Measurements from ENCODE around the gene CLEC5A. TPM values are rescaled to one million over a fixed set of nuclear protein-coding genes. Genes with fewer than 3 reads are reported as not detected.

Gene CLEC5A
- total and polyA plus RNA-seq, 9 of the 15 experiments (the other 6 are each of a cell fraction or from before 2014, with no cell fraction given) = not detected

DNA sequence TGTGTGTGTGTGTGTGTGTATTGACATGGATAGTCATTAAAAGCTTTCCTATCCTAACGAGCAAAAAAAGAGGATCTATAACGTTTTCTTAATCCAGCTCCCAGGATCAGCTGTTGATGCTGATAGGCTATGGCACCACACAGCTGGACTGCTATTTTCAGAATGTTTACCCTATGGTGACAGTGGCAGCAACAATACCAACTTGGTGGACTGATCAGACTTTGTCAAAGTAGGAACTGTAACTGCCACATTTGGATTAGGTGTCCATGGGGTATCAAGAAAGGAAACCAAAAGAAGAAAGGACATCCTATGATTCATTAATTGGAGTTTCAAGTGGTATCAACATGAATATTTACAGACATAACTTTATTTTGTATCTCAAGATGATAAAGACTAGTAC, 2.7 kb upstream of the CLEC5A start:
- no peak overlapping the region for H3K4me3 ChIP-seq
- BruUV-seq (replicated peaks) = no TSS peak
- in situ Hi-C loops (cut with MboI) = no loop called here
- no peak for TF ChIP-seq POLR2A (conservative IDR thresholded peaks at IDR 0.05)
- TF ChIP-seq MCM3 (IDR thresholded peaks at IDR 0.05) = no peak
- no peak for TF ChIP-seq NFYB (IDR thresholded peaks at IDR 0.05; ENCODE audit: extremely low read depth, insufficient read length)
- TF ChIP-seq RFX7 (CRISPR knock-in tag; IDR thresholded peaks at IDR 0.05) = no peak
- TF ChIP-seq SRSF1 (IDR thresholded peaks at IDR 0.05; ENCODE audit: low read depth, low read length) = no peak
- no peak for TF ChIP-seq TBP (optimal IDR thresholded peaks at IDR 0.05; ENCODE audit: low read depth, low read length)
- TF ChIP-seq, protein P1, sequence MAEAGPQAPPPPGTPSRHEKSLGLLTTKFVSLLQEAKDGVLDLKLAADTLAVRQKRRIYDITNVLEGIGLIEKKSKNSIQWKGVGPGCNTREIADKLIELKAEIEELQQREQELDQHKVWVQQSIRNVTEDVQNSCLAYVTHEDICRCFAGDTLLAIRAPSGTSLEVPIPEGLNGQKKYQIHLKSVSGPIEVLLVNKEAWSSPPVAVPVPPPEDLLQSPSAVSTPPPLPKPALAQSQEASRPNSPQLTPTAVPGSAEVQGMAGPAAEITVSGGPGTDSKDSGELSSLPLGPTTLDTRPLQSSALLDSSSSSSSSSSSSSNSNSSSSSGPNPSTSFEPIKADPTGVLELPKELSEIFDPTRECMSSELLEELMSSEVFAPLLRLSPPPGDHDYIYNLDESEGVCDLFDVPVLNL (CRISPR knock-in tag; IDR thresholded peaks at IDR 0.05; ENCODE audit: low read depth) = no peak
- TF ChIP-seq, protein P2, sequence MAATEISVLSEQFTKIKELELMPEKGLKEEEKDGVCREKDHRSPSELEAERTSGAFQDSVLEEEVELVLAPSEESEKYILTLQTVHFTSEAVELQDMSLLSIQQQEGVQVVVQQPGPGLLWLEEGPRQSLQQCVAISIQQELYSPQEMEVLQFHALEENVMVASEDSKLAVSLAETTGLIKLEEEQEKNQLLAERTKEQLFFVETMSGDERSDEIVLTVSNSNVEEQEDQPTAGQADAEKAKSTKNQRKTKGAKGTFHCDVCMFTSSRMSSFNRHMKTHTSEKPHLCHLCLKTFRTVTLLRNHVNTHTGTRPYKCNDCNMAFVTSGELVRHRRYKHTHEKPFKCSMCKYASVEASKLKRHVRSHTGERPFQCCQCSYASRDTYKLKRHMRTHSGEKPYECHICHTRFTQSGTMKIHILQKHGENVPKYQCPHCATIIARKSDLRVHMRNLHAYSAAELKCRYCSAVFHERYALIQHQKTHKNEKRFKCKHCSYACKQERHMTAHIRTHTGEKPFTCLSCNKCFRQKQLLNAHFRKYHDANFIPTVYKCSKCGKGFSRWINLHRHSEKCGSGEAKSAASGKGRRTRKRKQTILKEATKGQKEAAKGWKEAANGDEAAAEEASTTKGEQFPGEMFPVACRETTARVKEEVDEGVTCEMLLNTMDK (IDR thresholded peaks at IDR 0.05; ENCODE audit: borderline replicate concordance, insufficient read depth, low read depth, low read length, poor library complexity, severe bottlenecking) = no peak
- no peak for TF ChIP-seq PRMT5 (CRISPR knock-in tag; IDR thresholded peaks at IDR 0.05)
- TF ChIP-seq FOXA1 (IDR thresholded peaks at IDR 0.05; ENCODE audit: borderline replicate concordance) = no peak
- TF ChIP-seq SMARCB1 (IDR thresholded peaks at IDR 0.05; ENCODE audit: insufficient read length, low read depth) = no peak
- no peak for TF ChIP-seq HDAC2 (IDR thresholded peaks at IDR 0.05)
- 0% methylated on average over 2 of the region's 2 CpGs for WGBS (ENCODE audit: insufficient coverage, low coverage, missing lambda C conversion rate)
- H3K4me2 ChIP-seq (ENCODE audit: insufficient read depth, low read length) = no peak overlapping the region
- H3K36me3 ChIP-seq (ENCODE audit: control insufficient read depth, insufficient read depth, low read length) = no peaks in the 10 kb centered on the region
- no peaks in the 10 kb centered on the region for H3K27me3 ChIP-seq (ENCODE audit: control insufficient read depth in 2 of 2, insufficient read depth in 2 of 2, low read length in 2 of 2)
- H3K9ac ChIP-seq (ENCODE audit: insufficient read depth in 1 of 2, low read depth in 2 of 2, low read length in 2 of 2) = no peak overlapping the region
- no peak overlapping the region for H2AFZ ChIP-seq (ENCODE audit: low read depth, low read length)
- H3K9me1 ChIP-seq (ENCODE audit: control insufficient read depth, insufficient read depth, low read length) = no peaks in the 10 kb centered on the region
- no peaks in the 10 kb centered on the region for H3K9me3 ChIP-seq (replicated peaks; ENCODE audit: control insufficient read depth, insufficient read depth, low read depth, low read length)
- intact Hi-C loops (cut with micrococcal nuclease) = no loop called here
- ATAC-seq = no peak
- no peaks in the 10 kb centered on the region for H3K79me2 ChIP-seq (ENCODE audit: control insufficient read depth, insufficient read depth, low read length)
- no peak for DNase-seq (ENCODE audit: extremely low read depth in 1 of 4, low spot score in 3 of 4)
- ChIA-PET CTCF (ENCODE audit: low intra/inter-chr PET ratio) (no interaction called here), POLR2A (no interaction called here)
- FAIRE-seq = no peak
- no peak overlapping the region for H3K27ac ChIP-seq (ENCODE audit: extremely low read depth, low read depth, low read length)
- H3K4me1 ChIP-seq (replicated peaks in 1 of 2; ENCODE audit: control insufficient read depth in 2 of 2, insufficient read depth in 2 of 2, low read length in 2 of 2) = no peaks in the 10 kb centered on the region
- H4K20me1 ChIP-seq (replicated peaks; ENCODE audit: control insufficient read depth, insufficient read depth, low read length) = no peaks in the 10 kb centered on the region
